Thoracic aorta endothelial cell (primary cell): ENCODE results near the gene TP53TG3. TPM values are rescaled to one million over a fixed set of nuclear protein-coding genes. Genes with fewer than 3 reads are reported as not detected.

Experiments used
- small RNA-seq: library from RNA; depleted of rRNA; stranded (forward); fragments of <200 nt; gene quantifications from one replicate; pipeline ENCODE3, GENCODE V24; 2012
- total RNA-seq: library from RNA; depleted of rRNA; stranded (reverse); fragments of >200 nt; gene quantifications from 2 replicates; pipeline ENCODE4 v1.2.3, GENCODE V29; 2012

The TP53TG3 gene, protein sequence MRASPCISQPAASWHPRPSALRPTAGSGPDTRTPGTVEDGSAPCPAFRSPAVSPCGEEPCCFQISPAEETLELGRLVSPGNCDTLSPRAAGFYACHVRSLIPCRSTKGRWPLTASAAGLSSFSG
- not detected in 2 replicates for total RNA-seq

GRCh38 chr16:32676065-32676464 is at the start of gene TP53TG3:
TSS of gene TP53TG3 (minus strand) at chr16:32676165. CDS start at chr16:32676097, 68 bp downstream.

Small RNA genes within 50 kb of the gene (small RNA-seq; reads per million reads assigned to genes)
- not detected for gene AC138907.6
